Heart left ventricle (tissue), 13 donors: ENCODE results near the gene CD4.

ENCODE experiments used
- CTCF ChIP-seq, 12 donors: fragments of 200-600 bp; sonication (generic) in 4 of 12; IDR thresholded peaks; one replicate each; pipeline versions ENCODE4 v1.5.0 to v1.8.0; 2018 to 2022; ENCODE audit warnings: antibody characterized with exemption in 12 of 12, mild to moderate bottlenecking in 5 of 12
- POLR2A ChIP-seq, 2 donors: fragments of 450-650 bp; IDR thresholded peaks; one replicate each; pipeline ENCODE4 v1.6.1; 2017; ENCODE audit warnings: antibody characterized with exemption in 2 of 2, mild to moderate bottlenecking in 2 of 2, moderate library complexity in 2 of 2
- donor health status: ischemic (EF 13 %, LVEDD 7.1; RV severe dilation, severe dysfunction).
- donor health status: DM: no; HTN: yes; CAD: no.
- donor health status: DM: no; HTN: no; CAD: no.
- donor health status: ischemic (EF 25% LVEDD 6.9; RV normal size, moderate dysfunction).
- donor health status: ischemic (EF 25% LVEDD 5.7; RV mildly dilated, moderate dysfunction).
- donor health status: ischemic (EF 35%, LVEDD 5.7; RV mildly dilated, moderate dysfunction).
- donor health status: nonischemic (EF 11% LVEDD 7.7; RV severe dilation, severe dysfunction).
- donor health status: DM: yes; HTN: yes; CAD: no.
- donor health status: PGD.
- donor health status: ischemic (EF 29% LVEDD 5.4; RV normal size, mild dysfunction).
- donor health status: nonischemic (EF 23%, LVEDD 6.1; RV moderate dilation, normal function).

GRCh38 chr12:6867413-6868210 is 78.3 kb downstream of the CD4 start, which contains the start of gene TPI1:
- TF ChIP-seq POLR2A (IDR thresholded peaks at IDR 0.05) (peak; percentile 80 to 99), CTCF (IDR thresholded peaks at IDR 0.05) (peak in 2 of 12 donors; percentile 15 to 23)
